MCF 10A (cell line): Measurements from ENCODE around the gene JAKMIP2. TPM values are rescaled to one million over a fixed set of nuclear protein-coding genes. Genes with fewer than 3 reads are reported as not detected.

Source experiments
- BruUV-seq: library from RNA; stranded (reverse); fragments of 400-500 nt; replicated peaks from 2 replicates; lab custom pipeline; 2021; lab: Mats Ljungman, UMichigan
- CTCF ChIA-PET: fragments of 300-600 bp; sonication (Branson Sonifier 250); formaldehyde crosslinking; extraction: SDS; loops from one replicate; lab custom pipeline; 2021; ENCODE audit warnings: antibody characterized with exemption, inconsistent platforms; lab: Yijun Ruan, JAX
- POLR2A ChIA-PET: fragments of 300-600, 350-650 bp; sonication (Branson Sonifier 250); formaldehyde crosslinking; extraction: SDS; loops from one replicate; lab custom pipeline; 2020; ENCODE audit warnings: antibody characterized with exemption, inconsistent platforms; lab: Yijun Ruan, JAX
- DNase-seq: peaks from one replicate; pipeline ENCODE4 v3.0.0-alpha.2; 2018; ENCODE audit not compliant: unreplicated experiment
- H3K27ac Mint-ChIP-seq: one replicate; pipeline ENCODE4 v1.8.0; 2022; ENCODE audit warnings: mild to moderate bottlenecking, low read depth, mixed read lengths; ENCODE audit not compliant: unreplicated experiment
- H3K27me3 Mint-ChIP-seq: one replicate; pipeline ENCODE4 v1.8.0; 2022; ENCODE audit warnings: mixed read lengths; ENCODE audit not compliant: insufficient read depth, unreplicated experiment
- H3K36me3 Mint-ChIP-seq: one replicate; pipeline ENCODE4 v1.8.0; 2022; ENCODE audit warnings: mild to moderate bottlenecking, moderate library complexity, mixed read lengths; ENCODE audit not compliant: insufficient read depth, unreplicated experiment
- H3K4me1 Mint-ChIP-seq: one replicate; pipeline ENCODE4 v1.8.0; 2022; ENCODE audit warnings: mixed read lengths; ENCODE audit not compliant: insufficient read depth, unreplicated experiment
- H3K4me3 Mint-ChIP-seq: one replicate; pipeline ENCODE4 v1.8.0; 2022; ENCODE audit warnings: mild to moderate bottlenecking, moderate library complexity, mixed read lengths; ENCODE audit not compliant: unreplicated experiment
- H3K9me3 Mint-ChIP-seq: one replicate; pipeline ENCODE4 v1.8.0; 2022; ENCODE audit warnings: mixed read lengths; ENCODE audit not compliant: unreplicated experiment
- CTCF ChIP-seq: fragments of 200-600 bp; IDR thresholded peaks from one replicate; pipeline ENCODE4 v1.8.0; 2022; ENCODE audit warnings: antibody characterized with exemption, mild to moderate bottlenecking; ENCODE audit not compliant: unreplicated experiment
- intact Hi-C: fragments of 100-400 bp; cut with micrococcal nuclease; formaldehyde crosslinking; loops from 2 replicates; pipeline ENCODE4 v1.14.1; 2022
- total RNA-seq: library from RNA; stranded (reverse); gene quantifications from 2 replicates; pipeline ENCODE4 v1.2.3, GENCODE V29; 2022

The JAKMIP2 gene
- total RNA-seq, 1 experiment from 2014 or later: not detected

- no peaks in the 10 kb centered on the region for H3K27me3 Mint-ChIP-seq
- peak; percentile 29 for TF ChIP-seq CTCF
- ChIA-PET POLR2A (no interaction called here), CTCF (interaction anchor here (0.6 to 2.3 kb wide), 5 partner anchors 36 to 396 kb away, joined by 3 to 12 read pairs (median 3); no protein-coding TSS in a partner anchor)
- no TSS peak for BruUV-seq
- DNase-seq: peak; percentile 43
- no peaks in the 10 kb centered on the region for H3K9me3 Mint-ChIP-seq
- H3K4me3 Mint-ChIP-seq: no peak overlapping the region
- H3K27ac Mint-ChIP-seq: no peak overlapping the region
- intact Hi-C loops: loop anchor here (1.0 to 5.0 kb wide), 2 partner anchors 47 to 147 kb away; no protein-coding TSS in a partner anchor
- no peaks in the 10 kb centered on the region for H3K36me3 Mint-ChIP-seq
- no peaks in the 10 kb centered on the region for H3K4me1 Mint-ChIP-seq
Observed at GRCh38 chr5:147675168-147675567, 107.4 kb downstream of the JAKMIP2 start.

GRCh38 chr5:147674411-147674810 lies 108.1 kb downstream of the JAKMIP2 start:
- no peak for TF ChIP-seq CTCF
- ChIA-PET POLR2A (no interaction called here), CTCF (interaction anchor here (0.7 to 1.0 kb wide), 3 partner anchors 26 to 947 kb away, joined by 3 to 10 read pairs (median 4); no protein-coding TSS in a partner anchor)
- Mint-ChIP-seq H3K4me3 (no peak overlapping the region), H3K9me3 (no peaks in the 10 kb centered on the region), H3K27ac (no peak overlapping the region), H3K27me3 (no peaks in the 10 kb centered on the region), H3K36me3 (no peaks in the 10 kb centered on the region), H3K4me1 (no peaks in the 10 kb centered on the region)
- no peak for DNase-seq
- no TSS peak for BruUV-seq
- intact Hi-C loops: no loop called here

GRCh38 chr5:147673791-147674190 lies 108.7 kb downstream of the JAKMIP2 start:
- ChIA-PET POLR2A (no interaction called here), CTCF (interaction anchor here (0.5 to 1.0 kb wide), 3 partner anchors 26 to 95 kb away, joined by 4 to 10 read pairs (median 4); no protein-coding TSS in a partner anchor)
- no peak for TF ChIP-seq CTCF
- intact Hi-C loops: no loop called here
- no peak overlapping the region for H3K4me3 Mint-ChIP-seq
- no TSS peak for BruUV-seq
- no peaks in the 10 kb centered on the region for H3K9me3 Mint-ChIP-seq
- DNase-seq: no peak
- no peak overlapping the region for H3K27ac Mint-ChIP-seq
- H3K4me1 Mint-ChIP-seq: no peaks in the 10 kb centered on the region
- H3K27me3 Mint-ChIP-seq: no peaks in the 10 kb centered on the region
- H3K36me3 Mint-ChIP-seq: no peaks in the 10 kb centered on the region

GRCh38 chr5:147673266-147673665 lies 109.3 kb downstream of the JAKMIP2 start:
- Mint-ChIP-seq H3K4me1 (no peaks in the 10 kb centered on the region), H3K4me3 (no peak overlapping the region), H3K27ac (no peak overlapping the region), H3K36me3 (no peaks in the 10 kb centered on the region), H3K27me3 (no peaks in the 10 kb centered on the region), H3K9me3 (no peaks in the 10 kb centered on the region)
- DNase-seq: no peak
- POLR2A ChIA-PET: no interaction called here
- TF ChIP-seq CTCF: no peak
- no TSS peak for BruUV-seq
- intact Hi-C loops: no loop called here
- CTCF ChIA-PET: interaction anchor here (3.8 kb wide), 1 partner anchor 45 kb away, joined by 17 read pairs; no protein-coding TSS in a partner anchor
